Ovary (tissue), 9 donors: ENCODE measurements around the gene RBPJL. TPM values are rescaled to one million over a fixed set of nuclear protein-coding genes. Genes with fewer than 3 reads are reported as not detected.

Source experiments
- DNase-seq, 5 donors: peaks; one replicate each; pipeline ENCODE4 v3.0.0-alpha.2; 2019 to 2020
- H3K27ac ChIP-seq, 2 donors: fragments of 200-600 bp; one replicate each; pipeline versions ENCODE4 v1.5.1 to v1.8.0; 2019 to 2022
- H3K27me3 ChIP-seq: fragments of 200-600 bp; one replicate; pipeline ENCODE4 v1.8.0; 2022
- H3K36me3 ChIP-seq: fragments of 200-600 bp; sonication (generic); one replicate; pipeline ENCODE4 v1.5.1; 2019
- H3K4me1 ChIP-seq: one replicate; pipeline ENCODE4 v1.8.1; 2013; ENCODE audit warnings: mild to moderate bottlenecking, moderate library complexity; ENCODE audit not compliant: insufficient read depth
- H3K4me3 ChIP-seq: fragments of 200-600 bp; sonication (generic); one replicate; pipeline ENCODE4 v1.5.1; 2017
- H3K9me3 ChIP-seq, 2 donors: fragments of 200-600 bp in 1 of 2; sonication (generic) in 1 of 2; one replicate each; pipeline versions ENCODE4 v1.5.1 to v1.8.1; 2013 to 2019; ENCODE audit warnings: mild to moderate bottlenecking in 1 of 2, moderate library complexity in 1 of 2
- EP300 ChIP-seq: sonication (generic); formaldehyde crosslinking; IDR thresholded peaks from one replicate; pipeline ENCODE4 v1.6.1; 2017; ENCODE audit warnings: antibody characterized with exemption
- POLR2A ChIP-seq: fragments of 450-650 bp; IDR thresholded peaks from one replicate; pipeline ENCODE4 v1.6.1; 2017; ENCODE audit warnings: antibody characterized with exemption, mild to moderate bottlenecking, moderate library complexity
- WGBS, 3 donors: extraction: QIAGEN DNeasy Blood & Tissue Kit in 1 of 3; methylation state at CpG; one replicate each; pipeline versions ENCODE4 v1.1.5 to v1.1.7; 2013 to 2017; 5-methylcytosine and 5-hydroxymethylcytosine counted together
- intact Hi-C, 4 donors: fragments of 100-400 bp; cut with DNase I; formaldehyde crosslinking; loops; one replicate each; pipeline versions ENCODE4 v1.11.0 to v1.15.1; 2022 to 2023
- polyA plus RNA-seq, 2 donors: library from polyadenylated mRNA; stranded (reverse); fragments of 200-250 nt in 1 of 2; fragments of 350-450 nt in 1 of 2; fragmentation: Illumina TruSeq in 1 of 2; extraction: RNeasy Lipid Tissue Mini Kit (QIAGEN cat#74804) in 1 of 2; gene quantifications; one replicate each; pipeline ENCODE4 v1.2.3, GENCODE V29; 2013 to 2014
- total RNA-seq, 7 donors: library from RNA; depleted of rRNA in 2 of 7; stranded (reverse); fragments of >200 nt in 2 of 7; fragmentation: NEBNext Ultra II Directional in 3 of 7; extraction: Animal tissue kit (Norgen Biotek cat#: 25700) in 3 of 7; gene quantifications; one replicate each; pipeline versions ENCODE4 v1.1.0 to v1.2.4, GENCODE V29; 2016 to 2023
- TF ChIP-seq, protein P1 (sequence below), 3 donors: fragments of 450-650 bp in 2 of 3; fragments of 200-600 bp in 1 of 3; IDR thresholded peaks; one replicate each; pipeline versions ENCODE4 v1.5.1 to v1.8.0; 2016 to 2022; ENCODE audit warnings: antibody characterized with exemption in 3 of 3, mild to moderate bottlenecking in 1 of 3
- donor health status: DM: no; HTN: no; CAD: no; lungs with moderate emphysema.
- donor health status: DM: no; HTN: no; CAD: no.
- donor health status: Bipolar disorder and iron deficiency.
- donor health status: DM: yes; HTN: yes; CAD: no.
- donor health status: DM: no; HTN: no; CAD: no.
- donor health status: DM: yes; HTN: yes; CAD: no.

Gene RBPJL
- total and polyA plus RNA-seq, 9 donors, result 0.36 to 0.38 TPM; not detected in 7

DNA sequence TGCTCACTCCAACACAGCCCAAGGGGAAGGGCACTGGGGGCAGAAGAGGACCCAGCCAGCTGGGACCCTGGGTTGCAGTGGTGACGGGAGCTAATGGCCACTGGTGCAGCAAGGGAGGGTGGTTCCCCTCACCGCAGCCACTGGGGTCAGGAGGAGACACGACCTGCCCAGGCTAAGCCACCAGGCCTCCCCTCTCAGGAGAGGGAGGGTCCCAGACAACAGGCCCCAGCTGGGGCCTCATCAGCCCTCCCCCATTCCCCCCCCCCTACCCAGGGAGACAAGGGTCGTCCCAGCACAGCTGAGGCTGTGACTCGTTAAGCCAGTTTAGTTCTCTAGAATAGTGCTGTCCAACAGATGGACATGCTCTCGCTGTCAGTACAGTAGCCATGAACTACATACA is 18.7 kb downstream of the RBPJL start:
- Histone ChIP-seq H3K4me3 (no peak overlapping the region), H3K27ac (no peak overlapping the region), H3K36me3 (no peaks in the 10 kb centered on the region), H3K27me3 (no peaks in the 10 kb centered on the region), H3K9me3 (no peaks in the 10 kb centered on the region), H3K4me1 (no peaks in the 10 kb centered on the region)
- WGBS, 3 donors, result 55 to 64% (median 63%) methylated on average over 4 to 6 of the region's 6 CpGs
- DNase-seq, result no peak
- intact Hi-C loops, result loop anchor here in 1 of 4 donors (10.0 kb wide), 1 partner anchor 449 kb away; no protein-coding TSS in a partner anchor
- TF ChIP-seq POLR2A (no peak), EP300 (no peak)
- TF ChIP-seq, protein P1, sequence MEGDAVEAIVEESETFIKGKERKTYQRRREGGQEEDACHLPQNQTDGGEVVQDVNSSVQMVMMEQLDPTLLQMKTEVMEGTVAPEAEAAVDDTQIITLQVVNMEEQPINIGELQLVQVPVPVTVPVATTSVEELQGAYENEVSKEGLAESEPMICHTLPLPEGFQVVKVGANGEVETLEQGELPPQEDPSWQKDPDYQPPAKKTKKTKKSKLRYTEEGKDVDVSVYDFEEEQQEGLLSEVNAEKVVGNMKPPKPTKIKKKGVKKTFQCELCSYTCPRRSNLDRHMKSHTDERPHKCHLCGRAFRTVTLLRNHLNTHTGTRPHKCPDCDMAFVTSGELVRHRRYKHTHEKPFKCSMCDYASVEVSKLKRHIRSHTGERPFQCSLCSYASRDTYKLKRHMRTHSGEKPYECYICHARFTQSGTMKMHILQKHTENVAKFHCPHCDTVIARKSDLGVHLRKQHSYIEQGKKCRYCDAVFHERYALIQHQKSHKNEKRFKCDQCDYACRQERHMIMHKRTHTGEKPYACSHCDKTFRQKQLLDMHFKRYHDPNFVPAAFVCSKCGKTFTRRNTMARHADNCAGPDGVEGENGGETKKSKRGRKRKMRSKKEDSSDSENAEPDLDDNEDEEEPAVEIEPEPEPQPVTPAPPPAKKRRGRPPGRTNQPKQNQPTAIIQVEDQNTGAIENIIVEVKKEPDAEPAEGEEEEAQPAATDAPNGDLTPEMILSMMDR (IDR thresholded peaks at IDR 0.05), result no peak

DNA sequence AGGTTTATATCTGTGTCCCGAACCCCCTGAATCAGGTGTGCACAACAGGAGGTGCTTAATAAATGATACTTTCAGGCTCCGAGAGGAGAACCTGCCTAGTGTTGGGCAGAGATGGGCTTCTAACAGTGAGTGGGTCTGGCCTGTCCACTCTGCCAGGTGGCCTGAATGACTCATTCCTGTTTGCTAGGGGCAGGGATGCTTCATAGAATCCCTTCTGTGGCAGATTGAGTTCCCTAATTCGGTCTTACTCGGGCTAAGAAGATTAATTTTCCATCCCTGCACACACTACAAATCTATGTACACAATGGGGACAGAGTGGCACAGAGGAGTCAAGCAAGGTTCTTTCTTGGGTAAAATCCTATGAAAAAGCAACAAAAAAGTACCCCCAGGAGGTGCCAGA is 21.8 kb downstream of the RBPJL start:
- Histone ChIP-seq H3K27me3 (no peaks in the 10 kb centered on the region), H3K36me3 (no peaks in the 10 kb centered on the region), H3K9me3 (no peaks in the 10 kb centered on the region), H3K4me3 (no peak overlapping the region), H3K4me1 (no peaks in the 10 kb centered on the region), H3K27ac (no peak overlapping the region)
- DNase-seq, result no peak
- 87 to 94% (median 93%) methylated on average over 4 of the region's 4 CpGs for WGBS, 3 donors
- intact Hi-C loops, result loop anchor here in 1 of 4 donors (10.0 kb wide), 1 partner anchor 446 kb away; no protein-coding TSS in a partner anchor
- TF ChIP-seq, protein P1 (IDR thresholded peaks at IDR 0.05), result no peak
- TF ChIP-seq POLR2A (no peak), EP300 (no peak)

DNA sequence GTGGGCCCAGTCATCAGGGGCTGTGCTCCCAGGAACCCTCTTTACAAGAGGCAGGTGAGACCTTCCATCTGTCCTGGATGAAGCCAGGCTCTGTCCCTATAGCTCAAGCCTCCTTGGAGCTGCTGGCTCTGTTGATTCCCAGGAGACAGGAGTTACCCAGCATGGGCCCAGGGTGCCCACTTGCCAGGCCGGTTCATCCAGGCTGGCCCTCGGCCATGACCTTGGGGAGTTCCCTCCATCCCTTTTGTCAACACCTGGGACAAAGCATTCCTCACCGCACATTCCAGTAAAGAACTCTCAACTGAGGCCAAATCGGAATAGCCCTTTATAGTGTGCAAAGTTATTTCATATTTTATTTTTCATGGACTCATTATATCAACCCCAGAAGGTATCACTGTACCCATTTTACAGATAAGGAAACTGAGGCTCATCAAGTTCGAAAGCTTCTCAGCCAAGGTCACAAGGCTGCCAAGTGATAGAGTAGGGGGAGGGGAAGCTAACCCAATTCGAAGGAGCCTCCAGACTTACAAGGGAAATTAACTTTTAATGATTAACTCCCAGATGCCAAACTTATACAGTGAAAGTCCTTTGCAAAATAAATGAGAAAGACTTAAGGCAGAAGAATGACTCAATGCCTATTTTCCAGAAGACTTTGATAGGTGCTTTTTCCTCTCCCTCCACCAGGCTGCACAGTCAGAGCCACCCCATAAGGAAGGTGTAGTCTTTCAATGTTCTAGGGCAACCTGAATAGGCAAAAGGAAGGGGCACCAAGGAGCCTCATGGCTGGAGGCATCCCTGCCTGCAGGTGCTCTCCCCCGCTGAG is 23.1 kb downstream of the RBPJL start:
- Histone ChIP-seq H3K36me3 (no peaks in the 10 kb centered on the region), H3K4me3 (no peak overlapping the region), H3K27me3 (no peaks in the 10 kb centered on the region), H3K9me3 (no peaks in the 10 kb centered on the region), H3K27ac (no peak overlapping the region), H3K4me1 (no peaks in the 10 kb centered on the region)
- TF ChIP-seq, protein P1 (IDR thresholded peaks at IDR 0.05), result no peak
- TF ChIP-seq POLR2A (no peak), EP300 (no peak)
- no peak for DNase-seq
- WGBS, 3 donors, result 73 to 80% (median 74%) methylated on average over 7 of the region's 7 CpGs
- intact Hi-C loops, result loop anchor here in 1 of 4 donors (10.0 kb wide), 1 partner anchor 445 kb away; no protein-coding TSS in a partner anchor

DNA sequence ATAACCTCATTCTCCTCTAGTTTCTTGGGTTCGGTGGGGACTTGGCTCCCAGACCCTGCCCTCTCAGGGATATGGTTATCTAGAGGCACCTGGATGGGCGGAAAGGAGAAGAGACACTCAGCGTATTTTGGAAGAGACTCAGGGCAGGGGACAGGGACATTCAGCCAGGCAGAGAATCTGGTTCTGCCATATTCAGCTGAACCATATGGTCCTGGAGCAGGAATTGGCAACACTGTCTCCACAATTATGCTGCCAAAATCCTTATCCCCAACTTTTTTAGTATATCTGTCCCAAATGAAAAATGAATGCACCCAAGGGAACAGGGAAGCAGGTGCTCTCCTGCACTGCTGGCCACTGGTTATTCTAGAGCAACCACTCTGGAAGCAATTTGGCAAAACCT is 23.8 kb downstream of the RBPJL start:
- Histone ChIP-seq H3K4me1 (no peaks in the 10 kb centered on the region), H3K36me3 (no peaks in the 10 kb centered on the region), H3K27ac (no peak overlapping the region), H3K9me3 (no peaks in the 10 kb centered on the region), H3K27me3 (no peaks in the 10 kb centered on the region), H3K4me3 (no peak overlapping the region)
- TF ChIP-seq, protein P1 (IDR thresholded peaks at IDR 0.05), result no peak
- TF ChIP-seq POLR2A, result no peak
- no peak for TF ChIP-seq EP300
- 91 to 96% (median 94%) methylated on average over 3 of the region's 3 CpGs for WGBS, 3 donors
- intact Hi-C loops, result no loop called here
- no peak for DNase-seq
